Gastrocnemius medialis (tissue), 4 donors: Measurements from ENCODE around the gene RNF41.

Experiments
- CTCF ChIP-seq, 5 experiments: fragments of 450-650 bp in 3 of 5; fragments of 200-600 bp in 2 of 5; sonication (generic) in 2 of 5; IDR thresholded peaks in 4 of 5; conservative IDR thresholded peaks in 1 of 5; 1 replicate in 4 of 5; 2 replicates in 1 of 5; pipeline ENCODE4 v1.5.1; 2016 to 2019; ENCODE audit warnings: antibody characterized with exemption in 5 of 5, mild to moderate bottlenecking in 3 of 5, moderate library complexity in 3 of 5
- POLR2A ChIP-seq, 2 donors: fragments of 450-650 bp; IDR thresholded peaks; one replicate each; pipeline ENCODE4 v1.6.1; 2017; ENCODE audit warnings: antibody characterized with exemption in 2 of 2, mild to moderate bottlenecking in 2 of 2, moderate library complexity in 2 of 2

- TF ChIP-seq CTCF (IDR thresholded peaks at IDR 0.05 in 4 of 5, conservative IDR thresholded peaks at IDR 0.05 in 1 of 5) (no peak), POLR2A (IDR thresholded peaks at IDR 0.05) (no peak)
Observed at GRCh38 chr12:56208006-56208405, 13.7 kb downstream of the RNF41 start.
